Stimulated activated CD4-positive, alpha-beta T cell treated with anti-CD3 and anti-CD28 coated beads, Interleukin-12 subunit alpha, Interleukin-12 subunit beta, amount 100 ng/mL, for 48 hours (primary cell): ENCODE measurements around the gene TAS2R40.
"Not testable (repeated sequence)": the region's sequence is repeated elsewhere in the genome, so short reads cannot be mapped to it uniquely, and the experiment has no call there.

ENCODE experiments used
- DNase-seq, 3 donors: peaks; one replicate each; pipeline ENCODE4 v3.0.0-alpha.2; 2020; ENCODE audit warnings: low read depth in 2 of 3, low spot score in 1 of 3

The TAS2R40 gene

GRCh38 chr7:143250199-143250598 lies 28.4 kb downstream of the TAS2R40 start:
- DNase-seq, result no peak

- no peak for DNase-seq
Observed at GRCh38 chr7:143250822-143251221, 29.0 kb downstream of the TAS2R40 start.

DNA sequence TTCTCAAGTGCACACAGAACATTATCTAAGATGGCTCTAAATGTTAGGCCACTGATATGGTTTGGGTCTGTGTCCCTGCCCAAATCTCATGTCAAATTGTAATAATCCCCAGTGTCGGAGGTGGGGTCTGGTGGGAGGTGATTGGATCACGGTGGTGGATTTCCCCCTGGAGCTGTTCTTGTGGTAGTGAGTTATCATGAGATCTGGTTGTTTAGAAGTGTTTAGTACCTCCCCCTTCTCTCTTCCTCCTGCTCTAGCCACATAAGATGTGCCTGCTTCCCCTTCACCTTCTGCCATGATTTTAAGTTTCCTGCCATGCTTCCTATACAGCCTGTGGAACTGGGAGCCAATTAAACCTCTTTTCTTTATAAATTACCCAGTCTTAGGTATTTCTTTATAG lies 30.2 kb downstream of the TAS2R40 start:
- DNase-seq, result no peak

- no peak for DNase-seq
Observed at GRCh38 chr7:143255564-143255963, 33.7 kb downstream of the TAS2R40 start.

DNA sequence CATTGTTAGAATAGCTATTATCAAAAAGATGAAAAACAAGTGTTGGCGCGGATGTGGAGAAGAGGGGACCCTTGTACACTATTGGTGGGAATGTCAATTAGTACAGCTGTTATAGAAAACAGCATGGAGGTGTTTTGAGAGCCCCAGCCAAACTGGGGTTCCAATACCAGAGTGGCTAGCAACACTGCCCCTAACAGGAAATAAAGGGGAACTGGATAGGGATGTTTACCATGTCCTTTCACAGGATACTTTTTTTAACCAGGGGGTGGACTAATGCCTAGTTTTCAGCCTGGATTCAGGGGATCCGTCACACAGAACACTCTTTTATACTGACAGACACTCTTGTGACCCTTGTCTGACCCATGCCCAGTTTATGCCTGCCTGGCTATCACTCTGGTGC lies 34.5 kb downstream of the TAS2R40 start:
- DNase-seq, result no peak

GRCh38 chr7:143256932-143257331 lies 35.1 kb downstream of the TAS2R40 start:
- DNase-seq, result no peak

DNA sequence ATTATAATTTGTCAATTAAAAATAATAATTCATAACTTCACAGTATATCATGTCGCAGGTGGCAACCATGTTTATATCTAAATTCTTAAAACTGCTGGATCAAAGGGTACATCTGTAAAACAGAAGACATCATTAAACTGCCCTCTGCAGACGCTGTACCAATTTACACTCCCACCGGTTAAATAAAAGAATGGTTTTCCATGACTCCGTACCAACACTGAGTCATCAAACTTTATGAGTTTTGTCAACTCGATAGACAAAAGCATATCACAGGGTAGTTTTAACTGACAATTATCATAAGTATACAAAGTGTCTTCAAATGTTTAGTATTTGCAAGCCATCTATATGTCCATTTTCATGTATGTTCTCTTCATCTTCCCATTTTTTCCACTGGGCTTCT lies 35.7 kb downstream of the TAS2R40 start:
- no peak for DNase-seq

- DNase-seq, result no peak
Observed at GRCh38 chr7:143258831-143259230, 37.0 kb downstream of the TAS2R40 start.

GRCh38 chr7:143259765-143260164 lies 37.9 kb downstream of the TAS2R40 start:
- DNase-seq, result no peak

- no peak for DNase-seq
Observed at GRCh38 chr7:143261901-143262300, 40.1 kb downstream of the TAS2R40 start.

DNA sequence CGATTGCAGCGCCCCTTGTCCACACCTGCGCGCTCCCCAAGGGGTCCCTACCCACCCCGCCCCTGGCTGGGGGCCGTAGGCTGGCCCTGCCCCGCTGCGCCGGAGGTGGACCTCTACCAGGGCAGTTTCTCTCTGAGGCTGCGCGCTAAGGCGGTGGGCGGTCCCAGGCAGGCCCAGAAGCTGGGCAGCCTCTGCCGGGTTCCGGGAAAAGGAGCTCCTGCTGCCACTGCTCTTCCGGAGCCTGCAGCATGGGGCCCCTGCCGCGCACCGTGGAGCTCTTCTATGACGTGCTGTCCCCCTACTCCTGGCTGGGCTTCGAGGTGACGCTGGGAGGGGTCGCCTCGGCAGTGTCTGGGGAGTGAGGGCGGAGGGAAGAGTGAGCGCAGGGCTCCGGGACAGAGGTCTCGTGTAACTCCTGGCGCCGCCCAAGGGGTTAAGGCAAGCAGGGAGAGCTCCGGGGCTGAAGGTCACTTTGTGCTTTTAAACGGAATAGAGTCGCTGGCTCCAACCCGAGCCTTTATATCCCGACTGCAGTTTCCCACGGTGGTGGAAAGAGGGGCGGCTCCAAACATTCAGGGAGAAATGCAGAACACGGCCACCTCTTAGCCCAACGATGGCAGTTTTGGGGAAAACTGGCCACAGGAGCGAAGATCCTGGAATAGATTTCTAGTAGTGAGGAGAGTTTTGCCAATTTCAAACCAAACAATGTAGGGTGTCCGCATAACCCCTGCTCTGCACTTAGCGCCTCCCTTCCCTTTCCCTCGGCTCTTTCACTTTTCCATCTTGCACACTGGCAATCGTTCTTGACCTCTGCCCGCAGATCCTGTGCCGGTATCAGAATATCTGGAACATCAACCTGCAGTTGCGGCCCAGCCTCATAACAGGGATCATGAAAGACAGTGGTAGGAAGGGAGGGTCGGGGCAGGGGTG lies 41.7 kb downstream of the TAS2R40 start, which contains the start of gene GSTK1:
Gene GSTK1 (plus strand): TSS at position 176 of the 930 bp plus-strand sequence. CDS start 73 bp downstream, at position 249.
- peak; percentile 73 to 80 (median 73) for DNase-seq

DNA sequence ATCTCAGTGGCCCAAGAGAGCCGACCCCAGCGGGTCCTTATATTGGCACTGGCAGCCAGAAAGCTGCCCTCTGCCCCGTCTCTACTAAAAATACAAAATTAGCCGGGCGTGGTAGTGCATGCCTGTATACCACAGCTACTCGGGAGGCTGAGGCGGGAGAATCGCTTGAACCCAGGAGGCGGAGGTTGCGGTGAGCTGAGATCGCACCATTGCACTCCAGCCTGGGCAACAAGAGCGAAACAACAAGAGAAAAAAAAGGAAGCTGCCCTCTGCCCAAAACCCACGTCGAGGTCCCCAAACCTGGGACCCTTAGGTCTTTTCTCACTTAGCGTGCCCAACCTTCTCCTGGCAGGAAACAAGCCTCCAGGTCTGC lies 42.3 kb downstream of the TAS2R40 start:
- not testable (repeated sequence) for DNase-seq

- no peak for DNase-seq
Observed at GRCh38 chr7:143265017-143265693, 43.3 kb downstream of the TAS2R40 start.

- no peak for DNase-seq
Observed at GRCh38 chr7:143269251-143269650, 47.4 kb downstream of the TAS2R40 start.

DNA sequence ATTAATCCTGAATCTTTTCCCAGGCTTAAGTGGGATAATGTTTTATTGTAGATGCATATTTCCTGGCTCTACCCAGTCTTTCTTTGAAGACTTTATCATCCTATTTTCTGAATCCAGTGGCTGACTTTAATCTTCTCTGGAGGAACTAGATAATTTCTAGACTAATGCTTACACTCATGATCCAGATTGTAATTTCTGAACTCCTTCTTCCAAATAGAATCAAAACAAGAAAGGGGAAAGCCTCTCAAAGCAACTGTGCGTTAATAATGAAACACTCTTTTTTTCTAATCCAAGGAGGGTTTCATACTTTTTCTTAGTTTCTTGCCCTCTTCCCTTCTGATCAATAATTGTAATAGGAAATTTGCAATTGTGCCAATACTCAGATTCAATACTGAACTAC lies 49.4 kb downstream of the TAS2R40 start:
- DNase-seq, result no peak
